K562 (cell line): Measurements from ENCODE around the gene DLK2. TPM values are rescaled to one million over a fixed set of nuclear protein-coding genes. Genes with fewer than 3 reads are reported as not detected.

Experiments
- DEAF1 ChIP-seq: fragments of 450-650 bp; formaldehyde crosslinking; IDR thresholded peaks from 2 replicates; pipeline ENCODE4 v1.4.0; 2020; ENCODE audit warnings: mild to moderate bottlenecking, moderate library complexity
- GABPB1 ChIP-seq: sonication (generic); formaldehyde crosslinking; IDR thresholded peaks from 2 replicates; pipeline ENCODE4 v1.8.0; 2022; ENCODE audit warnings: mild to moderate bottlenecking, missing genetic modification reagents
- HDAC1 ChIP-seq, 2 experiments: fragments of 450-650 bp; IDR thresholded peaks; 2 replicates each; pipeline ENCODE4 v1.6.1; 2016 to 2017; ENCODE audit warnings: inconsistent platforms in 1 of 2, mild to moderate bottlenecking in 1 of 2, moderate library complexity in 1 of 2
- JUN ChIP-seq, 2 experiments: sonication (generic) in 1 of 2; formaldehyde crosslinking in 1 of 2; IDR thresholded peaks; 2 replicates each; pipeline versions ENCODE4 v1.6.1 to v1.8.0; 2012 to 2022; ENCODE audit warnings: borderline replicate concordance in 2 of 2, mild to moderate bottlenecking in 2 of 2, improper control_type of control experiment in 1 of 2, low read depth in 1 of 2, low read length in 1 of 2, missing genetic modification reagents in 1 of 2
- KDM1A ChIP-seq, 2 experiments: fragments of 450-650 bp; IDR thresholded peaks; 2 replicates each; pipeline ENCODE4 v1.6.1; 2016; ENCODE audit warnings: mild to moderate bottlenecking in 2 of 2
- KLF16 ChIP-seq: IDR thresholded peaks from 2 replicates; pipeline ENCODE4 v1.6.1; 2016; ENCODE audit warnings: antibody characterized with exemption
- MXI1 ChIP-seq: IDR thresholded peaks from 2 replicates; pipeline ENCODE4 v1.6.1; 2011; ENCODE audit warnings: low read depth, mild to moderate bottlenecking, improper control_type of control experiment, low read length
- NCOA1 ChIP-seq: fragments of 450-650 bp; IDR thresholded peaks from 2 replicates; pipeline ENCODE4 v1.6.1; 2016; ENCODE audit warnings: low read depth
- NR1H2 ChIP-seq: sonication (generic); formaldehyde crosslinking; IDR thresholded peaks from 2 replicates; pipeline ENCODE4 v1.4.0; 2020; ENCODE audit warnings: mild to moderate bottlenecking, missing genetic modification reagents
- NR2C2 ChIP-seq, 2 experiments: fragments of 200-800 bp in 1 of 2; sonication (Bioruptor generic) in 1 of 2; sonication (generic) in 1 of 2; formaldehyde crosslinking in 1 of 2; IDR thresholded peaks; 2 replicates each; pipeline versions ENCODE4 v1.6.1 to v1.8.0; 2016 to 2022; ENCODE audit warnings: mild to moderate bottlenecking in 1 of 2, missing compliant biosample characterization in 1 of 2, missing genetic modification characterization in 1 of 2, missing genetic modification reagents in 1 of 2
- POLR2H ChIP-seq: IDR thresholded peaks from 2 replicates; pipeline ENCODE4 v1.6.1; 2016; ENCODE audit warnings: missing genetic modification characterization, low read depth, mild to moderate bottlenecking, control low read depth, missing compliant biosample characterization, moderate library complexity
- PPARD ChIP-seq: fragments of 250-450 bp; sonication (Bioruptor Pico); IDR thresholded peaks from 2 replicates; pipeline ENCODE4 v1.8.0; 2022; ENCODE audit warnings: inconsistent platforms, mild to moderate bottlenecking, moderate library complexity
- PTRF ChIP-seq: fragments of 450-650 bp; IDR thresholded peaks from 2 replicates; pipeline ENCODE4 v1.6.1; 2016; ENCODE audit warnings: mild to moderate bottlenecking, missing genetic modification characterization, missing compliant biosample characterization
- SAFB ChIP-seq: fragments of 200-400 bp; formaldehyde crosslinking; IDR thresholded peaks from 2 replicates; pipeline ENCODE4 v1.6.1; 2017; ENCODE audit warnings: low read depth, low read length, borderline replicate concordance
- SMARCC2 ChIP-seq: fragments of 450-650 bp; IDR thresholded peaks from 2 replicates; pipeline ENCODE4 v1.6.1; 2017; ENCODE audit warnings: antibody characterized with exemption, moderate library complexity, mild to moderate bottlenecking, low read depth
- SPI1 ChIP-seq: IDR thresholded peaks from 2 replicates; pipeline ENCODE4 v1.6.1; 2011; ENCODE audit warnings: low read depth, low read length, control low read depth, borderline replicate concordance
- SRSF9 ChIP-seq: fragments of 200-400 bp; formaldehyde crosslinking; IDR thresholded peaks from 2 replicates; pipeline ENCODE4 v1.6.1; 2017; ENCODE audit warnings: low read depth, low read length, borderline replicate concordance
- ZNF696 ChIP-seq: fragments of 250-450 bp; sonication (Bioruptor Pico); conservative IDR thresholded peaks from 2 replicates; pipeline ENCODE4 v1.4.0; 2020; ENCODE audit warnings: mild to moderate bottlenecking, moderate library complexity
- ZNF76 ChIP-seq: fragments of 250-450 bp; sonication (Bioruptor Pico); IDR thresholded peaks from 2 replicates; pipeline ENCODE4 v1.4.0; 2020; ENCODE audit warnings: mild to moderate bottlenecking, moderate library complexity, borderline replicate concordance
- ZNF778 ChIP-seq: fragments of 450-650 bp; formaldehyde crosslinking; IDR thresholded peaks from 2 replicates; pipeline ENCODE4 v1.4.0; 2020; ENCODE audit warnings: mild to moderate bottlenecking, moderate library complexity
- polyA plus RNA-seq, 8 experiments: library from polyadenylated mRNA; depleted of rRNA in 4 of 8; stranded (reverse) in 5 of 8; unstranded in 3 of 8; fragments of >200 nt; fragmentation: Nextera tagmentation in 2 of 8; fragmentation: Illumina TruSeq in 1 of 8; extraction: Ambion mirVana in 2 of 8; extraction: Trizol in 1 of 8; gene quantifications; 2 replicates each; pipeline versions ENCODE4 v1.2.1 to v1.2.3, GENCODE V29; 2011 to 2014; ENCODE audit warnings: inconsistent platforms in 1 of 8, missing spikeins in 1 of 8
- total RNA-seq, 7 experiments: library from RNA; depleted of rRNA in 6 of 7; stranded (reverse); fragments of >200 nt in 6 of 7; fragmentation: Illumina TruSeq in 2 of 7; extraction: Trizol in 2 of 7; gene quantifications; 2 replicates each; pipeline versions ENCODE4 v1.2.1 to v1.2.3, GENCODE V29; 2011 to 2021; ENCODE audit warnings: low replicate concordance in 1 of 7
- TF ChIP-seq, protein P1 (sequence below): sonication (generic); formaldehyde crosslinking; IDR thresholded peaks from 2 replicates; pipeline ENCODE4 v1.8.0; 2022; ENCODE audit warnings: mild to moderate bottlenecking, missing genetic modification reagents
- TF ChIP-seq, protein P2 (sequence below): fragments of 450-650 bp; formaldehyde crosslinking; IDR thresholded peaks from 2 replicates; pipeline ENCODE4 v1.4.0; 2022; ENCODE audit warnings: mild to moderate bottlenecking, moderate library complexity
- TF ChIP-seq, protein P3 (sequence below): fragments of 450-650 bp; IDR thresholded peaks from 2 replicates; pipeline ENCODE4 v1.6.1; 2016; ENCODE audit warnings: antibody characterized with exemption

Gene DLK2
- total and polyA plus RNA-seq, 9 of the 15 experiments (the other 6 are each of a cell fraction or from before 2014, with no cell fraction given), result 0.11 to 0.53 (median 0.29) TPM; not detected in 3

- TF ChIP-seq DEAF1 (CRISPR knock-in tag) (no peak), ZNF76 (CRISPR knock-in tag) (no peak), PTRF (tag) (no peak), PPARD (CRISPR knock-in tag) (no peak), HDAC1 (IDR thresholded peaks at IDR 0.05) (peak; percentile 14 to 86; a peak in 3 of 4 replicates), SPI1 (no peak), SMARCC2 (no peak), SRSF9 (no peak), SAFB (peak; percentile 58; the same call in 1 of the 2 replicates), GABPB1 (no peak), KLF16 (no peak), NR2C2 (CRISPR knock-in tag; IDR thresholded peaks at IDR 0.05) (no peak), NR2C2 (tag; IDR thresholded peaks at IDR 0.05) (no peak), NCOA1 (no peak), POLR2H (tag) (peak; percentile 81; the same call in 1 of the 2 replicates), KDM1A (IDR thresholded peaks at IDR 0.05) (no peak), JUN (IDR thresholded peaks at IDR 0.05; ENCODE audit: borderline replicate concordance, low read depth, low read length) (0 out of 2 replicates have a peak, but pooled peaks have one; percentile 9), JUN (CRISPR knock-in tag; IDR thresholded peaks at IDR 0.05; ENCODE audit: borderline replicate concordance) (no peak), MXI1 (0 out of 2 replicates have a peak, but pooled peaks have one; percentile 12), NR1H2 (CRISPR knock-in tag) (no peak), ZNF696 (CRISPR knock-in tag) (no peak), ZNF778 (no peak)
- TF ChIP-seq, protein P1, sequence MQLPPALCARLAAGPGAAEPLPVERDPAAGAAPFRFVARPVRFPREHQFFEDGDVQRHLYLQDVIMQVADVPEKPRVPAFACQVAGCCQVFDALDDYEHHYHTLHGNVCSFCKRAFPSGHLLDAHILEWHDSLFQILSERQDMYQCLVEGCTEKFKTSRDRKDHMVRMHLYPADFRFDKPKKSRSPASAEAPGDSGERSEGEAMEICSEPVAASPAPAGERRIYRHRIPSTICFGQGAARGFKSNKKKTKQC (CRISPR knock-in tag), result peak; percentile 36; the same call in 1 of the 2 replicates
- TF ChIP-seq, protein P2, sequence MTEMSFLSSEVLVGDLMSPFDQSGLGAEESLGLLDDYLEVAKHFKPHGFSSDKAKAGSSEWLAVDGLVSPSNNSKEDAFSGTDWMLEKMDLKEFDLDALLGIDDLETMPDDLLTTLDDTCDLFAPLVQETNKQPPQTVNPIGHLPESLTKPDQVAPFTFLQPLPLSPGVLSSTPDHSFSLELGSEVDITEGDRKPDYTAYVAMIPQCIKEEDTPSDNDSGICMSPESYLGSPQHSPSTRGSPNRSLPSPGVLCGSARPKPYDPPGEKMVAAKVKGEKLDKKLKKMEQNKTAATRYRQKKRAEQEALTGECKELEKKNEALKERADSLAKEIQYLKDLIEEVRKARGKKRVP, result no peak
- TF ChIP-seq, protein P3, sequence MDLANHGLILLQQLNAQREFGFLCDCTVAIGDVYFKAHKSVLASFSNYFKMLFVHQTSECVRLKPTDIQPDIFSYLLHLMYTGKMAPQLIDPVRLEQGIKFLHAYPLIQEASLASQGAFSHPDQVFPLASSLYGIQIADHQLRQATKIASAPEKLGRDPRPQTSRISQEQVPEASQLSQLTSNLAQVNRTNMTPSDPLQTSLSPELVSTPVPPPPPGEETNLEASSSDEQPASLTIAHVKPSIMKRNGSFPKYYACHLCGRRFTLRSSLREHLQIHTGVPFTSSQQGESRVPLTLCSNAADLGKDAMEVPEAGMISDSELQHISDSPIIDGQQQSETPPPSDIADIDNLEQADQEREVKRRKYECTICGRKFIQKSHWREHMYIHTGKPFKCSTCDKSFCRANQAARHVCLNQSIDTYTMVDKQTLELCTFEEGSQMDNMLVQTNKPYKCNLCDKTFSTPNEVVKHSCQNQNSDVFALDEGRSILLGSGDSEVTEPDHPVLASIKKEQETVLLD, result peak; percentile 66; the same call in 1 of the 2 replicates
Observed at GRCh38 chr6:43477235-43478007, 22.1 kb upstream of the DLK2 start, which contains the start of gene TJAP1 (continued).
